Caki2 (cell line): ENCODE results near the gene BICD1. TPM values are rescaled to one million over a fixed set of nuclear protein-coding genes. Genes with fewer than 3 reads are reported as not detected.
"Not testable (repeated sequence)": the region's sequence is repeated elsewhere in the genome, so short reads cannot be mapped to it uniquely, and the experiment has no call there.

Experiments used
- DNase-seq: peaks from one replicate; pipeline ENCODE4 v3.0.0-alpha.2; 2015; ENCODE audit warnings: low read depth
- in situ Hi-C: cut with HindIII; loops from 2 replicates; pipeline ENCODE4 v1.10.0; 2016; ENCODE audit warnings: low sequenced_read_pairs, low pct_unique_long_range_greater_than_20kb, mixed read lengths
- total RNA-seq: library from RNA; depleted of rRNA; stranded (reverse); fragments of >200 nt; shearing (Covaris generic); gene quantifications from 2 replicates; pipeline ENCODE4 v1.2.3, GENCODE V29; 2014; ENCODE audit warnings: low replicate concordance

BICD1 gene
- total RNA-seq, 1 experiment from 2014 or later, result 11.1 TPM

DNA sequence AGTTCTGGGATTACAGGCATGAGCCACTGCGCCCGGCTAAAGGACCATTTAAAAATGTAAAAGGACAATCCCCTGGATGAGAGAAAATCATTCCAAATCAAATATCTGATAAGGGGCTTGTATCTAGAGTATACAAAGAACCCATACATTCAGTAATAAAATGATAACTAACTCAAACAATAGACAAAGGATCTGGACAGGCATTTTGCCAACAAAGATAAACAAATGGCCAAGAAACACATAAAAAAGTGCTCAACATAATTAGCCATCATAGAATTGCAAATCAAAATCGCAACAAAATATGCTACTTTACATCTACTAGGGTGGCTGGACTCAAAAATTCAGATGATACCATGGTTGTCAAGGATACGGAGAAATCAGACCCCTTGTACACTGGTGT is 8.5 kb upstream of the BICD1 start:
- in situ Hi-C loops, result no loop called here
- no peak for DNase-seq

DNA sequence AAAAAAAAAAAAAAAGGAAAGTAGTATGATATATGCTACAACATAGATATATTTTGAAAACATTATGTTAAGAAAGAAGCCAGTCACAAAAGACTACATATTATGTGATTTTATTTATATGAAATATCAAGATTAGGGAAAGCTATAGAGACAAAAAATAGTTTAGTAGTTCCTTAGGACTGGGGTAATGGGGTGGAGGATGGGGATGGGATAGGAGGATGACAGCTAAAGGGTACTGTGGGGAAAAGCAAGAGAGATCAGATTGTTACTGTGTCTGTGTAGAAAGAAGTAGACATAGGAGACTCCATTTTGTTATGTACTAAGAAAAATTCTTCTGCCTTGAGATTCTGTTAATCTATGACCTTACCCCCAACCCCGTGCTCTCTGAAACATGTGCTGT is 7.4 kb upstream of the BICD1 start:
- DNase-seq, in situ Hi-C loops: not testable (repeated sequence)

DNA sequence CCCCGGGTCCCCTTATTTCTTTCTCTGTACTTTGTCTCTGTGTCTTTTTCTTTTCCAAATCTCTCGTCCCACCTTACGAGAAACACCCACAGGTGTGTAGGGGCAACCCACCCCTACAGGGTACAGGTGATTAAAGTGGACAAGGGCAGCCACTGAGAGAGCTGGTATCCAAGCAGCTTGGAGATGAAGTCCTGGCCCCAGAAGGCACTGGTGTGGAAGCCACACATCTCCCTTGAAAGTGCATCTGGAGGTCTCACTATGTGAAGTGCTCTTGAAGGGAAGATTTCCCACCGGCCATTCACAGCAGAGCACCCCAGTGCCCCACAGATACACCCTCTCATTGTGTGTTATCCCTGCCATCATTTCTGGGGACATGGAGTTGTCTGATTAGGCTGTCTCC is 6.3 kb upstream of the BICD1 start:
- in situ Hi-C loops, result no loop called here
- DNase-seq, result no peak

DNA sequence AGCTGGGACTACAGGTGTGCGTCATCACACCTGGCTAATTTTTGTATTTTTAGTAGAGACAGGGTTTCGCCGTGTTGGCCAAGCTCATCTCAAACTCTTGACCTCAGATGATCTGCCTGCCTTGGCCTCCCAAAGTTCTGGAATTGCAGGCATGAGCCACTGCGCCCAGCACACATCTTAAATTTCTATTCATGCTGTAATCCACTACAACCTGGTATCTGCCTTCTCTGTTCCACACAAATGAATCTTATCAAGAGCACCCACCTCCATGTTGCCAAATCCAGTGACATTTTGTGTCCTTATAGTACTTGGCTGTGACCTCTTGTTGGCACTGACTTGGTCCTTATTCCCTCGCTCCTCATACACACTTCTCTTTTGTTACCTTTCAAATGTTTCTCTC is 5.8 kb upstream of the BICD1 start:
- DNase-seq, result no peak
- in situ Hi-C loops, result no loop called here

DNA sequence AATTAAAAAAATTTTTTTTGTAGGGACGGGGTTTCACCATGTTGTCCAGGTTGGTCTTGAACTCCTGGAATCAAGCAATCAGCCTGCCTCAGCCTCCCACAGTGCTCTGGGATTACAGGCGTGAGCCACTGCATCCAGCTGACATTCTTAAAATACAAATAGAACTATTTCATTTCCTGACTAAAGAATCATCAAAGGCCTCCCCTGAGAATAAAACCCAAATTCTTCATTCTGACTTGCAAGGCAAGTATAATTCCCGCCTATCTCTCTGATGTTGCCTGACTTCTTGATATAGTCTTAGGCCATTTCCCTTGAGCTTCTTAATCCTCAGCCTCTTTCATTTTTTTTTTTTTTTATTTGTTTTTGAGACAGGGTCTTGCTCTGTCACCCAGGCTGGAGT is 4.4 kb upstream of the BICD1 start:
- in situ Hi-C loops, result no loop called here
- no peak for DNase-seq

DNA sequence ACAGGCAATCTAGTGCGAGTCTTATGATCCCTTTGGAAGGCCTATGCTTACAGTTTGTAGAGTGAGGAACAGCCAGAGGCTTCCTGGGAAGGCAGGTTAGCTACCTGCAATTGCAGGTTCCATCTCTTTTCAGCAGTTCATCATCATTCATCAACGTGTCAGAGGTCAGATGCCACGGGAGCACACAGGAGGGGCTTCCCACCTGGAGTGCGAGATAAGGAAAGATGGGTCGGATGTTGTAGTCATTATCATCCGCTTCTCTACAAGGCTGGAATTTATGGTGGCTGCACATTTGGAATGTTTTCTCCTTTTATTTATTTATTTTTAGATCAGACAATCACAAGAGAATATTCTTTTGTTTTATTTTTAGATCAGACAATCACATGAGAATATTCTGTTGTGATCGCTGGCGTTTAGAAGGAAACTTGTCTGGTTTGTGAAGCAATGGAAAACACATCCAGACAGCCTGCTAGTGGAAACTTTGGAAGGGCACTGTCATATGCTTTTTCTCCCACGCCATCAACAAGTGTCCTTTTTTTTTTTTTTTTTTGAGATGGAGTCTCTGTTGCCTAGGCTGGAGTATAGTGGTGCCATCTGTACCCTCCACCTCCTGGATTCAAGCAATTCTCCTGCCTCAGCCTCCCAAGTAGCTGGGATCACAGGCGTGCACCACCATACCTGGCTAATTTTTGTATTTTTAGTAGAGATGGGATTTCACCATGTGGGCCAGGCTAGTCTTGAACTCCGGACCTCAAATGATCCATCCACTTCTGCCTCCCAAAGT is 1.9 kb upstream of the BICD1 start:
- in situ Hi-C loops, result no loop called here
- peak; percentile 86 for DNase-seq

DNA sequence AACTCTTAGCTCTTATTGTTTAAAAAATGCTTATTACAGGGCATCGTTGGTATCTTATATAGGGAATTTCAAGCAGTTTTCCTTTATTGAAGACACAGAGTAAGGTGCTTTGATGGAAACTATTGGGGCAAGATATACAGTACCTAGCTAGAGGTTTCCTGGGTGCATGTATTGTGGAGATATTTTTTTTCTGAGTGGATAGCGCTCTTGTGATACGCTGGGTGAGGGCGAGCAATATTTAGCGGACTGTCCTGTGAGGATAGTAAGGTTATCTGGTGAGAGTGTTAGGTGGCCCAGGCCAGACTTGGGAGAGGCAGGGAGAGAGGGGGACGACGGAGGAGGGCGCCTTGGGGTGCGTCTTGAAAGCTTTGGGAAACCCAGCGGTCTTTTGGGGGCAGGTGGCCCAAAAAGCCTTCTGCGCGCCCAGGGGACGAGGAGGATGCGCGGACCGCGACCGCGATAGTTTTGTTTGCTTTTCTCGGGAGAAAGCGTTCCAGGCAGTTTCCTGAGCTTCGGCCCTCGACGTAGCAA is 596 bp upstream of the BICD1 start:
- no peak for DNase-seq
- in situ Hi-C loops, result no loop called here

DNA sequence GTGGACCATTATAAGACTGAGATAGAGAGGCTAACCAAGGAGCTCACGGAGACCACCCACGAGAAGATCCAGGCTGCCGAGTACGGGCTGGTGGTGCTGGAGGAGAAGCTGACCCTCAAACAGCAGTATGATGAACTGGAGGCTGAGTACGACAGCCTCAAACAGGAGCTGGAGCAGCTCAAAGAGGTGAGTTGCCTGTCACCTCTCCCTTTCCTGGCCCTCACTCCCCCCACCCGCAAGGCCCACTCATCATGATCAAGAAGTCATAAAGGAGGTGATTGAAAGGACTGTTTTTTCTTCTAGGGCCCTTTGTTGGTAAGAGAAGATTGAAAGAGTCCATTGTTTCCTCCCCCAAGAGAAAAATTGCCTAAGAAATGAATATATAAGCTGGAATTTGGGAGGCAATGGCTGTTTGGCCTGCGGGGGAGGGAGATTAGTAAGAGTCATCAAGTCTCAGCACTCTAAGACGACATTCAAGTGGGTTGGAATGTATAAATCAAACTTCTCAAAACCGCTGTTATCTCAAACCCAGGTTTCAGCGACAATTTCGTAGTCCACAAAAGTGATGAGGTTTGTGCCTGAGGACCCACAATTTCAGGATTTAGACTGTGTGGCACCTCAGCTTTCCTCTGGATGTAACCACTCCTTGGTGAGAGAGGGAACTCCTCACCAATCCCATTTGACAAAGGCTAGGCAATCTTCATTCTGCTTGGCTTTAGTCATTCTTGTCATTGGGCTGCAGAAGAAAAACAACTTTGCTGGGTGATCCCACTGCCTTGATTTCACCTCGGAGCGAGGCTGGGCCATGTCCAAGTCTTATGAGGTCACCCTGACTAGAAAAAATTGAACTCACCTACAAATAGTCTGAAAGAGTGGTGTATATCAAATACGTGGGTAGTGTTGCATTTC is 966 bp downstream of the BICD1 start:
- peak; percentile 66 for DNase-seq
- in situ Hi-C loops, result no loop called here

DNA sequence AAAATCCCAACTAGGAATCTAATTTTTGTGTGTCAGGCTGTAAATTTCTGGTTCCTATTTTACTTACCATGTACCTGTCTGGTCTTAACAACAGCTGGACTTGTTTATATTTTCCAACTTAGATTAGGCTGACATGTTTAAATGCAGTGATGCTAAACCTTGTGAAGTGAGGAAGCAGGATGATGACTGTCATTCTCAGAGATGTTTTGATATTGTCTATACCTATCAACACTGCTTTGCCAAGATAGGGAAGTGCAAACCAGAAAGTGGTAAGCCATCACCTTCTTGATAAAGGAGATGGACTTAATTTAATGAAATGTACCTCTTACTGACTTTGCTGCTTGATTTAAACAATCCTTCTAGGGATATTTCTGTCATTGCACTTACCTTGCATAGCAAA is 2.1 kb downstream of the BICD1 start:
- in situ Hi-C loops, result no loop called here
- DNase-seq, result no peak

DNA sequence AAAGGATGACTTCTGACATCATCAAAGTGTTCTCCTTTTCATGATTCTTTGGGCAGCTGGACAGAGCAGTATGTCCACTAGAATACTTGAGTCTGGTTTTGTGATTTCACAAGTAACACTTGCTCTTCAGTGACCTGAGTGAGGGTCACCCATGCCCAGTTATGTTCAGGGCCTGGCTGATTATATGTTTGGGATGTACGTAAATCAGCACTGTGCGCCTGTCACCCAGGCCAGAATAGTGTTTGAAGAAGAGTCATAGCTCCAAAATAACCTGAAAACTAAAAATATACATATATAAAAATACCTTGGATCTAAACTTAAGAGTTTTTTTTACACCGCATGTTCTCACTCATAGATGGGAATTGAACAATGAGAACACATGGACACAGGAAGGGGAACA is 3.8 kb downstream of the BICD1 start:
- in situ Hi-C loops, result no loop called here

DNA sequence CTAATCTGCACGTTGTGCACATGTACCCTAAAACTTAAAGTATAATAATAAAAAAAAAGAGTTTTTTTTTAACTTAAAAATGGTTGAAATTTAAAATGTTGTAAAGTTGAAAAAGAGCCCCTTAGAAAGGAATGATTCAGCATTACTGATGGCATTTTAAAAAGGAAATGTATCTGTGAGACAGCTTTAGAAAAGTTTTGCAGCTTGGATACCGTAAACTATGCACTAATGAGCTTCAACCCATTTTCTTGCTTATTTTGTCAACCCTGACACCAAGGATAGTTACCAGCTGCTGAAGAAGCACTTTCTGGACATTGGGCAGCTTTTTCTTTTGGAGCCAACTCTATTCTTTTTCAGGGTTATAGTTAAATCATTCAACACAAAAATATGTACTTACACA is 4.3 kb downstream of the BICD1 start:
- in situ Hi-C loops, result no loop called here

More for the DNA sequence above, 3.8 kb downstream of the BICD1 start:
- DNase-seq, result no peak

DNA sequence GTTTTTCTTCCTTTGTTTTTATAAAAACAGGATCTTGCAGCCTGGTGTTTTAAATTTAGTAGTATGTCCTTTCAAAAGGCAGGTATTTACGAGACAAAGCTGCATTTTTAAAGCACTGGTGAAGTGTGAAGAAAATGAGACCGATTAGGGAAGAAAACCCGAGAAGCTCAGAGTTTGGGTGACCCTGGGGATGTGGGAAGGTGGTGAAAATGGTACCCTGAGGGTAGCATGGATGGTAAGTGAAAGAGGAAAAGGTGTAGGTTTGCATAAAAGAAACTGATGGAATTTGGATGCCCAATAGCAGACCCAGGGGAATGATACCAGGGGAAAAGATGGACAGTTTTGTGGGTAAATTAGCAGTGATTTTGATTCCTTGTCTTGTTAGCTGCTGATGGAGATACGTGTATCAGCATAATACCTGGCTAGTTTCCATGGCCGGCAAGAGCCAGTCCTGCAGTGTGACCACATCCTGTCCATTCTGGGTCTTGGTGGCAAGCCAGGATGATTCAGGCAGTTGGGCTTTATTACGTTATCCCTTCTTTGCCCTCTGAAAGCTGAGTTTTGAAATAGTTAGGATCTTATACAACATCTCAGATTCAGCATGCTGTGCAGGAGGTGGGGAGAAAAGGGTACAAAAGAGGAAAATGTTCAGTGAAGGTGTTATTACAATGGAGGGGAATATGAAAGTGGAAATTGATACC is 8.9 kb downstream of the BICD1 start:
- in situ Hi-C loops, result no loop called here
- peak; percentile 86 for DNase-seq

More for the DNA sequence above, 4.3 kb downstream of the BICD1 start:
- no peak for DNase-seq

DNA sequence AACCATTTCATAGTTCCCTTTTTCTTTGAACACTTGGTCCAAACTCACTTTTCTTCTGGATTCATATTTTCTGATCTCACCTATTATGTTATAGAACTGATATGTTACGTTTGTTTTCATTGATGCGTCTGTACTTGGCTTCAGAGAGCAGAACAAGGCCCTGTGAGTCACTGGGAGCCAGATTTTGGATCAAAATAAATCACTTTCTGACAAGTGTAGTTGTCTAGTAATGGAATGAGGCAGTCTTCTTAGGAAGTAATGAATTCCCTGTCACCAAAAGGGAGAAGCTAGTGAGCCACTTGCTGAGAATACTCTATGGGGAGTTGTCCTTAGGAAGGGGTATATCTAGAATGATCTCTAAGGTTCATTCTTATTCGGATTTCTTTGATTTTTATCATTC is 10.2 kb downstream of the BICD1 start:
- DNase-seq, result no peak
- in situ Hi-C loops, result no loop called here

DNA sequence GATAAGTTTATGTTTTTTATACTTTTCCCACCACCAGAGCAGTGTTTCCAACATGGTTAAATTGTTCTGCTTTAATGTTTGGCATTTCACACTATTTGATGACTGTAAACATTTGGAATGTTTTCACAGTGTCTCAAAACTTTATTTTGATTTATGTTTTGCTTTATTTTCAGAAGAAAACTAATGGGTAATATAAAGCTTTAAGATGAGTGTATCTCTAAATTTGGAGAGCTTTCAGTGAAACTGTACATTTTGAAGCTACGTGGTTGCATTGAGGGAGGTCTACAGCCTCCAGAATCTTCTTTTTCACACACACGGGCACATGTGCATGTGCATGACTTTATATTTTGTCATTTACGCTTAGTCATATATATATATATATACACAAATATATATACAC is 10.7 kb downstream of the BICD1 start:
- no peak for DNase-seq

DNA sequence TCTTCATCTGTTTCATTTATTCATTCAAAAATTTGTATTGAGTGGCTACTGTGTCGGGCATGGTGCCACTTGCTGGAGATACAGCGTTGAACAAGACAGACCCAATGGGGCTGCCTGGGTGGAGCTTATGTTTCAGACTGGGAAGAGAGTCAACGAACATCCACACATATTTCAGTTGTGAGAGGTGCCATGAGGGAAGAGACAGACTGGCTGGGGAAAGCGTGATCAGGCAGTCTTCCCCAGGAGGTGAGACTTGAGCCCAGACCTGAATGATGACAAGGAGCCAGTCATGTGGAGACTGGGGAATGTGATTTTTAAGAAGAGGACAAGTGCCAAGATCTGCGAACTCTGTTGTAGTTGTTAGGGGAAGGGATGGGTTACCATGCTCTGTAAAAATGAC is 12.2 kb downstream of the BICD1 start:
- in situ Hi-C loops, result no loop called here
- no peak for DNase-seq

More for the DNA sequence above, 10.7 kb downstream of the BICD1 start:
- in situ Hi-C loops, result no loop called here

DNA sequence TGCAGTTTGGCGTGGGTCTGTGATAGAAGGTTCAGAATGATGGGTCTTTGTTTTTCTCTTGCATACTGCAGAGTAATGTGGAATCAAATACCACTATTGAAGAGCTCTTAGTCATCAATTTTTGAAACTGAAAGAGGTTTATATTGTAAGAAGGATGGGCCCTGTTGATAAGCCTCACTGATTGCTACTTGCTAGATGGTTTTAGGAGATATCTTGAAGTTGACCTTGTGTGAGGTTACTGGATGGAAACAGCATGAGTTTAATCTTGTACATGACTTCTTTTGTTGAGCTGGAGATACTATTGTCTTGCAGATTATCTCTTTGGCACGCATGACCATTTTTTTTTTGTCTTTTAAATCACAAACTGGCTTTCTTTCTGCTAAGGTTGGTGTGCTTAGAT is 13.8 kb downstream of the BICD1 start:
- no peak for DNase-seq
- in situ Hi-C loops, result no loop called here

DNA sequence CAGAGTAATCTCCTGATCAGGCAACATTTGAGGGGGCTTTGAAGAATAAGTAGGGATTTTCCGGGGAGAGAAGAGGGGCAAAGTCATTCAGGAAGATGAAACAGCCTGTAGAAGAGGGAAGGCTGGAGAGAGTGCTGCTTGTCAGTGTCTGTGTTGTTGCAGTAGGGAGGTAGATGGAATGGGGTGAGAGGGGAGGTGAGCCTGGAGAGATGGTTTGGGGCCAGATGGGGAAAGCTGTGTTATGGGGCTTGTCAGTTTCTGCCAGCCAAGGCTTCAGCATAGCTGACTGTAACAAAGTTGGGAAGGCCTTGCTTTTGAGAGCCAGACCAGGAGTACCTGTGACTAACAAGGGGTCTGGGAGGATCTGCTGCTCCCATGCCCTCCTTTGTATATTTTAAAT is 18.0 kb downstream of the BICD1 start:
- DNase-seq, result no peak
- in situ Hi-C loops, result no loop called here

DNA sequence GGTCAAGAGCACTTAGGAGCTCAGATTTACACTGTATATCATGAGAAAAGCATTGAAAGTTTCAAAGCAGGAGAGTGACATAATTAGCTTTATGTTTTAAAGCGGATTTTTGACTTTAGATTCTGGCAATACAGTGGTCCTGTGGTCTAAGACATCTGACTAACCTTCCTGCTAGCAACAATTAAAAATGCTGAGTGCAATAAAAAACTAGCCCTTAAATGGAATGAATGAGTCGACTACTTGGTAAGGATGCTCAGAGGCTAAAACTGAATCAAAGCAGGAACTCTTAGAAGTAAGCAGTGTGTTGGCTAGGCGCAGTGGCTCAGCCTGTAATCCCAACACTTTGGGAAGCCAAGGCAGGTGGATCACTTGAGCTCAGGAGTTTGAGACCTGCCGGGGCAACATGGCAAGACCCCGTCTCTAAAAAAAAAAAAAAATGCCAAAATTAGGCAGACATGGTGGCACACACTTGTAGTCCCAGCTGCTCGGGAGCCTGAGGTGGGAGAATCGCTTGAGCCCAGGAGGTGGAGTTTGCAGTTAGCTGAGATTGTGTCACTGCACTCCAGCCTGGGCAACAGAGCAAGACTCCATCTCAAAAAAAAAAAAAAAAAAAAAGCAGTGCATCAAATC is 18.9 kb downstream of the BICD1 start:
- no peak for DNase-seq
- in situ Hi-C loops, result no loop called here
